RWPE2 (cell line): ENCODE measurements around the gene TRIO.
A peak's percentile ranks its signal among the peaks of the same experiment; 100 is the strongest.

Experiments
- ATAC-seq: fragments of 200-7000 bp; cut with Tn5 transposase; 3 replicates; pipeline ENCODE4 v1.9.1; 2021; ENCODE audit warnings: low read depth
- DNase-seq: peaks from one replicate; pipeline ENCODE4 v3.0.0-alpha.2; 2020; ENCODE audit warnings: low spot score
- H3K27ac ChIP-seq: fragments of 450-650 bp; 2 replicates; pipeline ENCODE4 v1.5.1; 2017; ENCODE audit warnings: mild to moderate bottlenecking; ENCODE audit not compliant: poor library complexity, severe bottlenecking
- H3K27me3 ChIP-seq: fragments of 250-450 bp; sonication (Bioruptor Pico); 2 replicates; pipeline ENCODE4 v1.5.1; 2021; ENCODE audit warnings: mild to moderate bottlenecking, moderate library complexity; ENCODE audit not compliant: insufficient read depth, poor library complexity, severe bottlenecking
- H3K36me3 ChIP-seq: fragments of 250-450 bp; sonication (Bioruptor Pico); 2 replicates; pipeline ENCODE4 v1.5.1; 2020; ENCODE audit warnings: low read depth, mild to moderate bottlenecking, moderate library complexity
- H3K4me1 ChIP-seq: fragments of 250-450 bp; sonication (Bioruptor Pico); 2 replicates; pipeline ENCODE4 v1.5.1; 2021; ENCODE audit warnings: mild to moderate bottlenecking, moderate library complexity; ENCODE audit not compliant: insufficient read depth, poor library complexity, severe bottlenecking
- H3K4me3 ChIP-seq: fragments of 250-450 bp; sonication (Bioruptor Pico); 2 replicates; pipeline ENCODE4 v1.5.1; 2021; ENCODE audit warnings: mild to moderate bottlenecking, moderate library complexity; ENCODE audit not compliant: severe bottlenecking
- H3K9me3 ChIP-seq: fragments of 250-450 bp; sonication (Bioruptor Pico); 2 replicates; pipeline ENCODE4 v1.5.1; 2021; ENCODE audit warnings: mild to moderate bottlenecking, moderate library complexity; ENCODE audit not compliant: severe bottlenecking
- CTCF ChIP-seq: fragments of 450-650 bp; IDR thresholded peaks from one replicate; pipeline ENCODE4 v1.5.1; 2017; ENCODE audit warnings: mild to moderate bottlenecking, moderate library complexity; ENCODE audit not compliant: poor library complexity, severe bottlenecking

TRIO gene

GRCh38 chr5:14161825-14162556, 18.8 kb downstream of the TRIO start:
- DNase-seq = no peak
- Histone ChIP-seq H3K9me3 (peaks cover 5% of the 10 kb centered on the region), H3K4me1 (peaks cover 24% of the 10 kb centered on the region), H3K36me3 (peaks cover 18% of the 10 kb centered on the region), H3K27me3 (no peaks in the 10 kb centered on the region), H3K27ac (peak overlapping the region; percentile 13), H3K4me3 (no peak overlapping the region)
- TF ChIP-seq CTCF = no peak
- ATAC-seq = no peak

- Histone ChIP-seq H3K9me3 (peaks cover 5% of the 10 kb centered on the region), H3K4me1 (peaks cover 37% of the 10 kb centered on the region), H3K4me3 (no peak overlapping the region), H3K27me3 (no peaks in the 10 kb centered on the region), H3K36me3 (peaks cover 14% of the 10 kb centered on the region), H3K27ac (peak overlapping the region; percentile 44)
- ATAC-seq (no peak), DNase-seq (no peak)
- TF ChIP-seq CTCF = no peak
Observed at GRCh38 chr5:14164164-14165163, 21.3 kb downstream of the TRIO start.

GRCh38 chr5:14165375-14166106, 22.4 kb downstream of the TRIO start:
- ATAC-seq (peak; percentile 90), DNase-seq (no peak)
- Histone ChIP-seq H3K27ac (peak overlapping the region; percentile 44), H3K27me3 (no peaks in the 10 kb centered on the region), H3K9me3 (peaks cover 5% of the 10 kb centered on the region), H3K4me1 (peaks cover 44% of the 10 kb centered on the region), H3K4me3 (no peak overlapping the region), H3K36me3 (peaks cover 14% of the 10 kb centered on the region)
- TF ChIP-seq CTCF = no peak

GRCh38 chr5:14166437-14166836, 23.3 kb downstream of the TRIO start:
- peaks cover 14% of the 10 kb centered on the region for H3K36me3 ChIP-seq
- ATAC-seq = no peak

More at GRCh38 chr5:14166437-14166836, 23.3 kb downstream of the TRIO start:
- Histone ChIP-seq H3K4me1 (peaks cover 52% of the 10 kb centered on the region), H3K9me3 (peaks cover 5% of the 10 kb centered on the region), H3K27me3 (no peaks in the 10 kb centered on the region), H3K27ac (peak overlapping the region; percentile 44), H3K4me3 (no peak overlapping the region)
- no peak for TF ChIP-seq CTCF
- DNase-seq = no peak
